ENCODE results near the gene ZFAND3. TPM values are rescaled to one million over a fixed set of nuclear protein-coding genes. Genes with fewer than 3 reads are reported as not detected.

Gene ZFAND3
- total RNA-seq, 1 donor from 2014 or later, result 31.2 TPM

- no peak for DNase-seq (ENCODE audit: extremely low spot score in 2 of 2)
- no peaks in the 10 kb centered on the region for H3K27me3 ChIP-seq
- H3K36me3 ChIP-seq, result peaks cover 0 to 11% of the 10 kb centered on the region in 2 donors
- no peak overlapping the region for H3K27ac ChIP-seq
- H3K4me3 ChIP-seq, result no peak overlapping the region
- H3K4me1 ChIP-seq, result peaks cover 1% of the 10 kb centered on the region
- intact Hi-C loops (cut with DNase I), result no loop called here
- TF ChIP-seq CTCF (IDR thresholded peaks at IDR 0.05), result no peak
- no peaks in the 10 kb centered on the region for H3K9me3 ChIP-seq
Observed at GRCh38 chr6:38154731-38155130, 335.2 kb downstream of the ZFAND3 start.

GRCh38 chr6:38155144-38155543 lies 335.6 kb downstream of the ZFAND3 start:
- DNase-seq (ENCODE audit: extremely low spot score in 2 of 2), result no peak
- intact Hi-C loops (cut with DNase I), result no loop called here
- Histone ChIP-seq H3K4me3 (no peak overlapping the region), H3K27me3 (no peaks in the 10 kb centered on the region), H3K4me1 (no peaks in the 10 kb centered on the region), H3K36me3 (peaks cover 0 to 11% of the 10 kb centered on the region in 2 donors), H3K27ac (no peak overlapping the region), H3K9me3 (no peaks in the 10 kb centered on the region)
- TF ChIP-seq POLR2A (IDR thresholded peaks at IDR 0.05), result no peak

- intact Hi-C loops (cut with DNase I), result no loop called here
- Histone ChIP-seq H3K4me1 (no peaks in the 10 kb centered on the region), H3K27me3 (no peaks in the 10 kb centered on the region), H3K4me3 (no peak overlapping the region), H3K9me3 (no peaks in the 10 kb centered on the region), H3K36me3 (peaks cover 0 to 11% of the 10 kb centered on the region in 2 donors), H3K27ac (no peak overlapping the region)
- TF ChIP-seq POLR2A (IDR thresholded peaks at IDR 0.05) (no peak), POLR2AphosphoS5 (IDR thresholded peaks at IDR 0.05; ENCODE audit: insufficient read depth in 1 of 2, low read depth in 1 of 2) (no peak), CTCF (IDR thresholded peaks at IDR 0.05) (no peak)
- no peak for DNase-seq (ENCODE audit: extremely low spot score in 2 of 2)
Observed at GRCh38 chr6:38155621-38156204, 336.2 kb downstream of the ZFAND3 start.

- intact Hi-C loops (cut with DNase I), result no loop called here
- no peak for TF ChIP-seq POLR2AphosphoS5 (IDR thresholded peaks at IDR 0.05; ENCODE audit: insufficient read depth in 1 of 2, low read depth in 1 of 2)
- TF ChIP-seq CTCF (IDR thresholded peaks at IDR 0.05), result no peak
- Histone ChIP-seq H3K36me3 (peaks cover 0 to 8% of the 10 kb centered on the region in 2 donors), H3K27me3 (no peaks in the 10 kb centered on the region), H3K4me1 (no peaks in the 10 kb centered on the region), H3K9me3 (no peaks in the 10 kb centered on the region), H3K27ac (no peak overlapping the region), H3K4me3 (no peak overlapping the region)
- no peak for DNase-seq (ENCODE audit: extremely low spot score in 2 of 2)
Observed at GRCh38 chr6:38156818-38157565, 337.5 kb downstream of the ZFAND3 start.

GRCh38 chr6:38157905-38158304 lies 338.4 kb downstream of the ZFAND3 start:
- H3K36me3 ChIP-seq, result no peaks in the 10 kb centered on the region
- H3K4me1 ChIP-seq, result no peaks in the 10 kb centered on the region
- intact Hi-C loops (cut with DNase I), result no loop called here
- TF ChIP-seq CTCF (IDR thresholded peaks at IDR 0.05), result no peak
- no peak for TF ChIP-seq POLR2AphosphoS5 (IDR thresholded peaks at IDR 0.05; ENCODE audit: insufficient read depth in 1 of 2, low read depth in 1 of 2)
- no peak overlapping the region for H3K4me3 ChIP-seq
- DNase-seq (ENCODE audit: extremely low spot score in 2 of 2), result no peak
- H3K9me3 ChIP-seq, result no peaks in the 10 kb centered on the region
- H3K27ac ChIP-seq, result no peak overlapping the region
- no peaks in the 10 kb centered on the region for H3K27me3 ChIP-seq
